Erythroblast (primary cell): ENCODE data around the gene HPCAL1.

ENCODE experiments used
- GATA1 ChIP-seq: IDR thresholded peaks from 2 replicates; pipeline ENCODE4 v1.6.1; 2011; ENCODE audit warnings: low read depth, mild to moderate bottlenecking, control low read depth, low read length, moderate library complexity
- POLR2A ChIP-seq: IDR thresholded peaks from 2 replicates; pipeline ENCODE4 v1.6.1; 2011; ENCODE audit warnings: mild to moderate bottlenecking, low read length

GRCh38 chr2:10289352-10289751 lies 13.4 kb upstream of the HPCAL1 start:
- TF ChIP-seq POLR2A (no peak), GATA1 (no peak)
